Cardiac fibroblast (primary cell): ENCODE results near the gene SNRPD3.
A peak's percentile ranks its signal among the peaks of the same experiment; 100 is the strongest.

ENCODE experiments used
- DNase-seq, 2 donors: peaks; one replicate each; pipeline versions ENCODE4 v3.0.0 to v3.0.0-alpha.2; 2010; ENCODE audit warnings: low read depth in 2 of 2
- H3K4me3 ChIP-seq, 2 donors: replicated peaks in 1 of 2; 1 replicate in 1 of 2; 2 replicates in 1 of 2; pipeline ENCODE4 v1.5.1; 2011; ENCODE audit warnings: low read depth in 2 of 2, low read length in 2 of 2, mild to moderate bottlenecking in 2 of 2, moderate library complexity in 1 of 2
- CTCF ChIP-seq: IDR thresholded peaks from one replicate; pipeline ENCODE4 v1.5.1; 2011; ENCODE audit warnings: low read depth, mild to moderate bottlenecking, low read length, inconsistent platforms

Gene SNRPD3

GRCh38 chr22:24555165-24556039 lies at the start of gene SNRPD3:
TSS of gene SNRPD3 (plus strand) at chr22:24555999. CDS start at chr22:24557675, 1,676 bp downstream.
- peak; percentile 34 for TF ChIP-seq CTCF
- peak; percentile 99 for DNase-seq
- peak within 1 kb of the TSS; percentile 91 to 92 for H3K4me3 ChIP-seq

GRCh38 chr22:24506802-24507438 lies 48.9 kb upstream of the SNRPD3 start:
- H3K4me3 ChIP-seq: no peak overlapping the region
- no peak for TF ChIP-seq CTCF
- DNase-seq: peak in 1 of 2 donors; percentile 69

- H3K4me3 ChIP-seq: no peak overlapping the region
- no peak for DNase-seq
- TF ChIP-seq CTCF: no peak
Measured at GRCh38 chr22:24507716-24508115, 48.1 kb upstream of the SNRPD3 start.

GRCh38 chr22:24510637-24511625 lies 44.9 kb upstream of the SNRPD3 start:
- no peak for TF ChIP-seq CTCF
- DNase-seq: peak; percentile 77 to 80
- H3K4me3 ChIP-seq: no peak overlapping the region

- DNase-seq: no peak
- no peak for TF ChIP-seq CTCF
- H3K4me3 ChIP-seq: no peak overlapping the region
Measured at GRCh38 chr22:24512043-24512442, 43.8 kb upstream of the SNRPD3 start.
